ENCODE data around the gene UBR3.

Gene UBR3

DNA sequence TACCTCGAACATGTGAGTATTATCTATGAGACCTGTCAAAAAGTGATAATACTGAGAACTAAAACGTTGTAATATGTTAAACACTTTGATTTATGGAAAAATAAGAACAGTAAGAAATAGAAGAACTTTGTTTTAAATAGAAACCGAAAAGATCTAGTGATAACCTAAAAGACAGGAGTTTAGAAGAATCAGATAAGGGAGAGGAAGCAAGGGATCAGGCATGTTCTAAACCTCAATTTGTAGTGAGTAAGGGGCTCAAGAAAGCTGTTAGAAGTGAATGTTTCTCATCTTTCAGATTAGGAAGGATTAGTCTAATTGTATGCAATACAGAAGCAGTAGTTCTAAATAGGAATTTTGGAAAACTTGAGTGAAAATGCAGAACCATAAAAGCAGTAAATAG is 182.0 kb downstream of the UBR3 start:
- no peak for DNase-seq

DNA sequence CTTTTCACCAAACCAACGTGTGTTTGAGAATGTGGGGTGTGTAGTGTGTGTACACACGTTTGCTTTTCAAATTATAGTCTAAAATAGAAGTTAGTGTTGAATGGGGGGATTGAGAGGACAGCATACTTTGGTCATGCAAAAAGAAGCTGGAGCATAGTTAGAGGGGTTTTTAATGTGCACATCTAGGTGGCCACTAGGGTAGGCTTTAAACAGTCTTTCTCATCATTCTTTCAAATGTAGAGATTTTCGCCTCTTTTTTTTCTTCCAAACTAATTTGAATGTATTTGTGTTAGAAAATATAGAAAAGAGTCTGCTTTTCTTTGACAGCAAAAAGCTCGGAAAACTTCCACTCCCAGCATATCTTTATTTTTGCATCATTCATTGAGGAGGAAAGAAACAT is 185.5 kb downstream of the UBR3 start:
- no peak for DNase-seq

DNA sequence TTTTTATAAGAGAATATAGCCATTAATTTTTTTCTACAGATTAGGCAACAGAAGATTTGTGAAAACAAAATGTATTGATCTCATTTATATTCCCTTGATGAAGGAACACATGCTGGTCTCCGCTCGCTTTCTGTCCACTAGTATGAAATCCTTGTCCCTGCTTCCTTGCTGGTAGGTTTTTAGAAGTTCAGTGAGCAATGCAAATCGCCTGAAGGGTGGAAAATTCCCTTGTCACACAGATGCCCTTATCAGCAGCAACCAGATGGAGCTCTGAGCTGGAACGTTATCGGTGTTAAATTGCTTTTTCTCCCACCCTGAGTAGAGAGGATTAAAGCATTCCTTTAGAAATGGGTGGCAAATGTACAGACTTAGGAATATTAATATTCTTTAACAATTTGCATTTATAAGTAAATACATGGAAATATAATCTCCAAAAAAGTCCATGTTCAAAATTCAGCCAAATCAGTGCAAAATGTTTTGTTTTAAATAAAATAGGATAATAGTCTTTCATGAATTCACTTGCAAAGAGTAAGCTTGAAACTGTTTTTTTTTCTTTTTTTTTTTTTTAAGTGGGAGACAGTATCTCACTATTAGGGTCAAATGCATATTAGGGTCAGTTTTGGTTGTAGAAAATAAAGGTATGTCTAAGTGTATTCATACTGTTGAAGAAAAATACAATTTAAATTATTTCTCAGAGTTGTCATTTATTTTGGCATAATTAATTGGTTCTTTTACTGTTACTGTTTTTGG is 186.7 kb downstream of the UBR3 start:
- no peak for DNase-seq

GRCh38 chr2:170014769-170015168 is 187.5 kb downstream of the UBR3 start:
- no peak for DNase-seq

DNA sequence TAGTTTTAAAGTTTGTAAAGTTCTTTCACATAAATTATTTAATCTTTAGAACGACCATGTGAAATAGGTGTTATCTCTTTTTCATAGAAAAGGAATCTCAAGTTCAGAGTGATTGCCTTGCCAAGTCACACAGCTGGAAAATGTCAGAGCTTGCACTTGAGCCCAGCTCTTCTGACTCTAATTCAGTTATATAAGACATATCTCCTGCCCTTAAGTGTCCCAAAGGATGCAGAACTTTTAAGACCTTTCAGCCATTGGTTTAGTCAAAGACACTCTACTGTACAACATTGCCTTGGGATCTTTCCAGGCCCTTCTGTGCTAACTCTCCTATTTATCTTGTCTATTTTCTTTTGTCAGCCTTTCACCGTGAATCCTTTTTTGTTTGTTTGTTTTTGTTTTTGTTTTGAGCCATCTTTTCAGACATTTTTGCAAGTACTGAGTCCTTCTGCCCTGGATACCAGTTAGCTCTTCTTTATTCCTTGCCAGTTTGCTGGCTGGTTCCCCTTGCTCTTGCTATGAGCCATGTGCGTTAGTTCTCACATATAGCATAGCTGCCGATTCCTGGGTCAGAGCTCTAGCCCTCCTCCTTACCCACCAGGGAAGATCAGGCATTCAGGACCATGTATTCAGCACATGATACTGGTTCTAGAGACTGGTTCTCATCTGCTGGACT is 190.7 kb downstream of the UBR3 start:
- no peak for DNase-seq

- no peak for DNase-seq
Observed at GRCh38 chr2:170019060-170019805, 192.0 kb downstream of the UBR3 start.

- DNase-seq: no peak
Observed at GRCh38 chr2:170020777-170021176, 193.5 kb downstream of the UBR3 start.

DNA sequence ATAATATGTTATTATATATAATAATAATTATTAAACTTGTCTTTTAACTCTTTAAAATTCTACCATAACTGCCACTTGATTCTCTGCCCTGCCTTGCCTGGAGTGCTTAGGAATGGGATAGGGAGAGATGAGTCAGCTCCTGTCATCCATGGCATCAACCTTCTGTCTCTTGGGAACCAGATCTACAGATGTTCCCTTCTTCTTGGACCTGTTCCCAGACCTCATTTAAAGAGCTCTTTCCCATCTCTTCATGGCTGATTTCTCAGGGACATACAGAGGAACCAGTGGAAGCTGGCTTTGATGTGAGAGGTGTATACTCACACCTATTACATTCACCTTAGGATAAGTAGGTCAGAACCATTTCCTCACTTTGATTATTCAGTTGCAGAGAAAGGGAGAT is 195.4 kb downstream of the UBR3 start:
- DNase-seq: no peak

DNA sequence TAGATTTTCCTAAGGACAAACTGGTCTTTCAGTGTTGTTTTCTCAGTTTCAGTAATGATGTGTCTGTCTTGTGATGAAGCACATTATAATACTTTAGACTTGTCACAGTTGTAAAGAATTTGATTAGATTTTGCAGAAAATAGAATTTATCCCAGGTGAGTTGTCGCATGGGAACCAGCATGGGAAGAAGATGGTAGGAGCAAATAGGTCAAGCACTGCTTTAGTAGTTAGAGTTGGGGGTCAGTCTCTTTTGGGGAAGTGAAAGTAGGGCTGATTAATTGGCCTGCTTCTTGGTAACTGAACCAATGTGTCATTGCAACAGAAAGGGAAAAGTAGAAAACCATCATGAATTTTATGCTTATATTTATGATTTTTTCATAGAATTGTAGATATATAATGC is 197.5 kb downstream of the UBR3 start:
- no peak for DNase-seq

DNA sequence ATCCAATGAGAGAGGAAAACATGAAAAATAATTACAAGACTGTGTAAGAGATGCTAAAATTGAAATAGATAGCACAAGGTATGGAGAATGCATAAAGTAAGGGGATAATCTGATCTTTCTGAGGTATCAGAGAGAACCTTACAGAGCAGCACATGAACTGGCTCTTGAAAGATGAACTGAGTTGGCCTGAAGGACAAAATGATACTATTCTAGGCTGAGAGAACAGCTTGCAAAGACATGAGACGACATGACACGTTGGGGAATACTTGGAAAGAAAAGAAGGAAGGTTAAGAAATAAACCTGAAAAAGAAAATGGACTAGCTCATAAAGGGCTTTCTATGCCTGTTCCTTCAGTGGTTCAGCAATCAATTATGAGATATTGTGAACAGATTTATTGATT is 198.0 kb downstream of the UBR3 start:
- no peak for DNase-seq

DNA sequence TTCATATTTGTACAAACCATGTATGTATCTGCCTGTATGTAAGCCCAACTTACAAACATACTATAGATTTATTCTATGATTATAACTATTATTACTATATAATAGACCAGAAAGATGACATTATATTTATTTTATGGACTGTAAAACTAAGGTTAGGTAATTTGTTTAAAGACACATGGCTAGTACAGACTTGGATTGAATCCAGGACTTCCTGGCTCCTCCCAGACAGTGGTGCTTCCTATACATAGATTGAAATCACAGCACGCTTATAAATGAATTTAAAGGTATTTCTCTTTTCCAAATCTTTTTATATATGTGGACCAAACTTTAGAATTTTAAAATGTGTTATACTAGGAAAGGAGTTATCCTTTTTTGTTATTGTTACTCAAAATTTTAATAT is 199.1 kb downstream of the UBR3 start:
- DNase-seq: no peak

GRCh38 chr2:170029551-170029950 is 202.3 kb downstream of the UBR3 start:
- no peak for DNase-seq

DNA sequence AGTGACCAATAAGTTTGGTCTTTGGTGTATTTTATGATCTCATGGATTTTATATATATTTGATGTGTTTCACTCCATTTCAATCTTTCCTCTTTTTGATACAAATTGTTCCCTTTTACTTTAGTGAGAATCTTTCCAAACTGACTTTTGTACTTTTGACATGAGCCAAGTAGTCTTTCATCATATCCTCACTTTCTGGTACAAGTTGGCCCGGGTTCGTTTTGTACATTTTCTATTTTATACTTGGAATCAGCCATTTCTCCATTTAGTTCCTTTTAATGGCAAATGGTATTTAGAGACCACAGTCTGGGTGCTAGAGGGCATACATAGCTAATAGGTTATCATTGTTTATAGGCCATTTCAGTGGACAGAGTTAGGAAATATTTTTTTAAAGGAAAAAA is 202.8 kb downstream of the UBR3 start:
- DNase-seq: no peak

GRCh38 chr2:170031288-170031687 is 204.0 kb downstream of the UBR3 start:
- no peak for DNase-seq

DNA sequence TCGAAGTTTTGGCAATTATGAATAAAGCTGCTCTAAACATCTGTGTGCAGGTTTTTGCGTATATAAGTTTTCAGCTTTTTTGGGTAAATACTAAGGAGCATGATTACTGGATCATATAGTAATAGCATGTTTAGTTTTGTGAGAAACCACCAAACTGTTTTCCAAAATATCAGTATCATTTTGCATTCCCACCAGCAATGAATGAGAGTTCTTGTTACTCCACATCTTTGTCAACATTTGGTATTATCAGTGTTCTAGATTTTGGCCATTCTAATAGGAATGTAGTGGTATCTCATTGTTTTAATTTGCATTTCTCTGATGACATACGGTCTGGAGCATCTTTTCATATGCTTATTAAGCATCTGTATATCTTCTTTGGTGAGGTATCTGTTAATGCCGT is 207.3 kb downstream of the UBR3 start:
- no peak for DNase-seq

DNA sequence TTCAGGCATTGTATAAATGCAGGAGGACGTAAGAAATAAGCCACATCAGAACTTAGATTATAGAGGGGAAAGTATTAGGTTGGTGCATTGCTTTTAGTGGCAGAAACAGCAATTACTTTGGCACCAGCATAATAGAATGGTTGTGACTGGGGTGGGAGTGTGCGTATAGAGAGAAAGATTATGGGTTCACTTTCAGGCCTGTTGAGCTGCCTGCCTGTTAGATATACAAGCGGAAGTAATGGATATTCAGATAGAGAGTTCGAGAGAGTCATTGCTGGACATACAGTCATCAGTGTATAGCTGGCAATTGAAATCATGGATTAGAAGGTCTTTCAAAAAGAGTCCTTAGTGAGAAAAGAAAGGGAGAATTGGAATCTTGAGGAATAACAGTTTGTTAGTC is 211.5 kb downstream of the UBR3 start:
- DNase-seq: no peak

GRCh38 chr2:170039401-170040172 is 212.3 kb downstream of the UBR3 start:
- DNase-seq: no peak

GRCh38 chr2:170044751-170045478 is 217.7 kb downstream of the UBR3 start:
- no peak for DNase-seq

DNA sequence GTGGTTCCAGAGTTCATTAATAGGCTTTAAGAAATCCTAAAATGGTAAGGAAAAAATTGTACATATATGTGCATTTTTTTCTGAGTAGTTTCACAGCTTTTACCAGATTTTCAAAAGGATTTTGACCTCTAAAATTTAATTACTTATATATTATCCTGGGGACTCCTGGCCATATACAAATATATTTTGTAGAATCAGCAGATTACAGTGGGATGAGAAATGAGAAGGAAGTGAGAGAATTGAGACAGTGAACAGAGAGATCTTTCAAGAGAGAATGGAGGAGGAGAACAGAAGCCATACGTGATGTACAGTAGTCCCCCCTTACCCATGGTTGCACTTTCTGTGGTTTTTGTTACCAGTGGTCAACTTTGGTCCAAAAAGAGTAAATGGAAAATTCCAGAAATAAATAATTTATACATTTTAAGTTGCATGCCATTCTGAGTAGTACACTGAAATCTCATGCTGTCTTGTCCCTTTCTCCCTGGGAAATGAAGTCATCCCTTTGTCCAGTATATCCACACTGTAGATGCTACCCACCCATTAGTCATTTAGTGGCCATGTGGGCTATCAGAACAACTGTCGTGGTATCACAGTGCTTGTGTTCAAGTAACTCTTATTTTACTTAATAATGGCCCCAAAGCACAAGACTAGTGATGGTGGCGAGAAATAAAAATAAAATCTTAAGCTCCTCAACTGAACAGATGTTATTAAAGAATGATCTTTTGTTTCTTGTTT is 220.2 kb downstream of the UBR3 start:
- no peak for DNase-seq

DNA sequence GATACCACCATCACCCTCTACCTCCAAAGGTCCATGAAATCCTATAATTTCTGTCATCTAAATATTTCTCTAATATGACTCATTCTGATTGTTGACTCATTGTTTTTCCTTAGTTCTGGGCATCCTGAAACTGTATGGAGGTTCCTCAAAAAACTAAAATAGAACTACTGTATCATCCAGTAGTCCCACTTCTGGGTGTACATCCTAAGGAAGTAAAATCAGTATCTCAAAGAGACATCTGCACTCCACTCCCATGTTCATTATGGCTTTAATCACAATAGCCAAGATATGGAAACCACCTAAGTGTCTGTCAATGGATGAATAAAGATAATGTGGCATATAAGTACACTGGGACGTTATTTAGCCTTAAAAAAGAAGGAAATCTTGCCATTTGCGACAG is 224.9 kb downstream of the UBR3 start:
- no peak for DNase-seq

DNA sequence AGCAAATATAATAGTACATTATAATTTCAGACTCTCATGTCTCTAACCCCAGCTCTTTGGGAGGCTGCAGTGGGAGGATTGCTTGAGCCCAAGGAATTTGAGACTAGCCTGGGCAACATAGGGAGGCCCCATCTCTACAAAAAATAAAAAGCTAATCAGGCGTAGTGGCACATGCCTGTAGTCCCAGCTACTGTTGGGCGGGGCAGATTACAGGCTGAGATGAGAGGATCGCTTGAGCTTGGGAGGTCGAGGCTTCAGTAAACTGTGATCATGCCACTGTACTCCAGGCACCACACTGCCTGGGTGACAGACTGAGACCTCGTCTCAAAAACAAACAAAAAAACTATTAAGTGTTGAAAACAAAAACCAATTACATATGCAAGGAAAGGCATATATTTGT is 227.7 kb downstream of the UBR3 start:
- DNase-seq: no peak

DNA sequence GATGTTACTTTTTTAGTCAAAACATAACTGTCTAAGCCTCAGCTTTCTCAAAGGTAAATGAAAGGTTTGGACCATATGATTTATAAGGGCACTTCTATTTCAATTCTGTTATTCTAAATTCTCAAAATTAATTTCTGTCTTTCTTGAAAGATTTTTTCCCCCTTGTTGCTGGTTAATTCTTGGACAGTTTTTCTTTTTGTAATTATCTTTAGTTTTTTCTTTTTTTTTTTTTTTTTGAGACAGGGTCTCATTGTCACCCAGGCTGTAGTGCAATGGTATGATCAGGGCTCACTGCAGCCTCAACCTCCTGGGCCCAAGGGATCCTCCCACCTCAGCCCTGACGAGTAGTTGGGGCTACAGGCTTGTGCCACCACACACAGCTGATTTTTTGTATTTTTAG is 229.6 kb downstream of the UBR3 start:
- no peak for DNase-seq
